Lower leg skin (tissue), 4 donors: ENCODE results near the gene ZNF584. TPM values are rescaled to one million over a fixed set of nuclear protein-coding genes. Genes with fewer than 3 reads are reported as not detected.

Experiments used
- DNase-seq, 2 donors: peaks; one replicate each; pipeline ENCODE4 v3.0.0-alpha.2; 2019; ENCODE audit warnings: low spot score in 2 of 2
- H3K4me3 ChIP-seq: fragments of 200-600 bp; sonication (generic); 2 replicates; pipeline ENCODE4 v1.5.1; 2017; ENCODE audit warnings: mild to moderate bottlenecking, low read depth; ENCODE audit not compliant: poor library complexity, severe bottlenecking
- POLR2A ChIP-seq, 2 donors: fragments of 450-650 bp; IDR thresholded peaks; one replicate each; pipeline ENCODE4 v1.6.1; 2016 to 2017; ENCODE audit warnings: antibody characterized with exemption in 2 of 2, mild to moderate bottlenecking in 1 of 2, moderate library complexity in 1 of 2
- WGBS, 2 donors: methylation state at CpG; one replicate each; pipeline ENCODE4 v1.1.5; 2018; 5-methylcytosine and 5-hydroxymethylcytosine counted together
- intact Hi-C: fragments of 100-400 bp; cut with DNase I; formaldehyde crosslinking; loops from one replicate; pipeline ENCODE4 v1.15.0; 2023; ENCODE audit warnings: low total_unique reads
- total RNA-seq, 4 donors: library from RNA; depleted of rRNA; stranded (reverse); fragments of >200 nt; gene quantifications; one replicate each; pipeline ENCODE4 v1.1.0, GENCODE V29; 2016
- TF ChIP-seq, protein P1 (sequence below), 3 donors: fragments of 450-650 bp; IDR thresholded peaks; one replicate each; pipeline ENCODE4 v1.5.1; 2016; ENCODE audit warnings: antibody characterized with exemption in 3 of 3, mild to moderate bottlenecking in 3 of 3, moderate library complexity in 2 of 3

The ZNF584 gene
- total RNA-seq, 4 donors from 2014 or later: 16.9 to 28.6 (median 23.4) TPM

GRCh38 chr19:58397533-58398037 lies 10.9 kb upstream of the ZNF584 start:
- intact Hi-C loops: no loop called here
- no peak for TF ChIP-seq POLR2A (IDR thresholded peaks at IDR 0.05)
- TF ChIP-seq, protein P1, sequence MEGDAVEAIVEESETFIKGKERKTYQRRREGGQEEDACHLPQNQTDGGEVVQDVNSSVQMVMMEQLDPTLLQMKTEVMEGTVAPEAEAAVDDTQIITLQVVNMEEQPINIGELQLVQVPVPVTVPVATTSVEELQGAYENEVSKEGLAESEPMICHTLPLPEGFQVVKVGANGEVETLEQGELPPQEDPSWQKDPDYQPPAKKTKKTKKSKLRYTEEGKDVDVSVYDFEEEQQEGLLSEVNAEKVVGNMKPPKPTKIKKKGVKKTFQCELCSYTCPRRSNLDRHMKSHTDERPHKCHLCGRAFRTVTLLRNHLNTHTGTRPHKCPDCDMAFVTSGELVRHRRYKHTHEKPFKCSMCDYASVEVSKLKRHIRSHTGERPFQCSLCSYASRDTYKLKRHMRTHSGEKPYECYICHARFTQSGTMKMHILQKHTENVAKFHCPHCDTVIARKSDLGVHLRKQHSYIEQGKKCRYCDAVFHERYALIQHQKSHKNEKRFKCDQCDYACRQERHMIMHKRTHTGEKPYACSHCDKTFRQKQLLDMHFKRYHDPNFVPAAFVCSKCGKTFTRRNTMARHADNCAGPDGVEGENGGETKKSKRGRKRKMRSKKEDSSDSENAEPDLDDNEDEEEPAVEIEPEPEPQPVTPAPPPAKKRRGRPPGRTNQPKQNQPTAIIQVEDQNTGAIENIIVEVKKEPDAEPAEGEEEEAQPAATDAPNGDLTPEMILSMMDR (IDR thresholded peaks at IDR 0.05): no peak
- 71 to 76% methylated on average over 7 of the region's 7 CpGs for WGBS, 2 donors
- no peak overlapping the region for H3K4me3 ChIP-seq
- no peak for DNase-seq

GRCh38 chr19:58398087-58398486 lies 10.4 kb upstream of the ZNF584 start:
- WGBS, 2 donors: 71 to 84% methylated on average over 4 of the region's 4 CpGs
- intact Hi-C loops: no loop called here
- H3K4me3 ChIP-seq: no peak overlapping the region
- TF ChIP-seq POLR2A (IDR thresholded peaks at IDR 0.05): no peak
- TF ChIP-seq, protein P1 (IDR thresholded peaks at IDR 0.05): no peak
- no peak for DNase-seq

- TF ChIP-seq POLR2A (IDR thresholded peaks at IDR 0.05): no peak
- TF ChIP-seq, protein P1 (IDR thresholded peaks at IDR 0.05): no peak
- no peak for DNase-seq
- no peak overlapping the region for H3K4me3 ChIP-seq
- intact Hi-C loops: no loop called here
- WGBS, 2 donors: 94 to 97% methylated on average over 6 of the region's 6 CpGs
These were observed 9.9 kb upstream of the ZNF584 start for GRCh38 chr19:58398545-58398944.

DNA sequence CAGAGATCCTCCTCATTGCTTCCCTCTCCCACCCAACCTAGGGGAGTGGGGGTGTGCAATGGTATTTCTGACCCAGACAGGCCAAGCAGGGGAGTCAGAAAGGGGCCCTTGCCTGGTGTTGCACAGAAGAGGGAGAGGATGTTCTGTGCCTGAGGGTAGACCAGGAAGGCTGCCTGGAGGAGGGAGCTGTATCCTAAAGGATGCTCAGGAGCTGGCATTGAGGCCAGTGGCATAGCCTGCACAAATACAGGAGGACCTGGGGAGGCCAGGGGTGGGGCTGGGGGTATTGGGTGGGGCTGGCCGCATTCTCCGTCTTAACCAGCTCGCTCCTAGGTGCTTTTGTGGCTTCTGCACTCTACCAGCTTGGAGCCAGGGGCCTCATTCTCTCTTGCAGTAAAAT lies 8.5 kb upstream of the ZNF584 start:
- intact Hi-C loops: no loop called here
- WGBS, 2 donors: 74 to 100% methylated on average over 3 of the region's 3 CpGs
- H3K4me3 ChIP-seq: no peak overlapping the region
- DNase-seq: no peak
- TF ChIP-seq, protein P1 (IDR thresholded peaks at IDR 0.05): no peak
- TF ChIP-seq POLR2A (IDR thresholded peaks at IDR 0.05): no peak

GRCh38 chr19:58400316-58400915 lies 8.0 kb upstream of the ZNF584 start:
- intact Hi-C loops: no loop called here
- H3K4me3 ChIP-seq: peak overlapping the region; percentile 32
- 41 to 53% methylated on average over 18 of the region's 18 CpGs for WGBS, 2 donors
- TF ChIP-seq, protein P1 (IDR thresholded peaks at IDR 0.05): no peak
- TF ChIP-seq POLR2A (IDR thresholded peaks at IDR 0.05): no peak
- no peak for DNase-seq
